Gastrocnemius medialis (tissue), 4 donors: Measurements from ENCODE around the gene PDLIM4. TPM values are rescaled to one million over a fixed set of nuclear protein-coding genes. Genes with fewer than 3 reads are reported as not detected.

Experiments
- ATAC-seq, 2 donors: fragments of 150-250 bp; one replicate each; pipeline ENCODE4 v1.9.1; 2016
- DNase-seq, 2 donors: peaks; one replicate each; pipeline ENCODE4 v3.0.0-alpha.2; 2019
- H3K27ac ChIP-seq, 4 donors: fragments of 200-600 bp; sonication (generic); 1 replicate in 1 of 4; 2 replicates in 3 of 4; pipeline ENCODE4 v1.5.1; 2016 to 2018; ENCODE audit warnings: mild to moderate bottlenecking in 2 of 4, moderate library complexity in 1 of 4
- H3K27me3 ChIP-seq, 3 donors: fragments of 200-600 bp; sonication (generic) in 2 of 3; 1 replicate in 1 of 3; 2 replicates in 2 of 3; pipeline versions ENCODE4 v1.5.1 to v1.6.0; 2016 to 2019; ENCODE audit warnings: mild to moderate bottlenecking in 1 of 3, moderate library complexity in 1 of 3
- H3K36me3 ChIP-seq, 2 donors: fragments of 200-600 bp; sonication (generic) in 1 of 2; one replicate each; pipeline ENCODE4 v1.5.1; 2017 to 2018
- H3K4me1 ChIP-seq, 2 donors: fragments of 200-600 bp; sonication (generic) in 1 of 2; one replicate each; pipeline ENCODE4 v1.5.1; 2016 to 2017; ENCODE audit warnings: mild to moderate bottlenecking in 2 of 2
- H3K4me3 ChIP-seq, 4 donors: fragments of 200-600 bp; sonication (generic) in 3 of 4; 1 replicate in 1 of 4; 2 replicates in 3 of 4; pipeline ENCODE4 v1.5.1; 2016 to 2019; ENCODE audit warnings: mild to moderate bottlenecking in 2 of 4
- H3K9me3 ChIP-seq, 3 donors: fragments of 200-600 bp; sonication (generic) in 2 of 3; 1 replicate in 1 of 3; 2 replicates in 2 of 3; pipeline ENCODE4 v1.5.1; 2016 to 2019
- CTCF ChIP-seq, 5 experiments: fragments of 450-650 bp in 3 of 5; fragments of 200-600 bp in 2 of 5; sonication (generic) in 2 of 5; IDR thresholded peaks in 4 of 5; conservative IDR thresholded peaks in 1 of 5; 1 replicate in 4 of 5; 2 replicates in 1 of 5; pipeline ENCODE4 v1.5.1; 2016 to 2019; ENCODE audit warnings: antibody characterized with exemption in 5 of 5, mild to moderate bottlenecking in 3 of 5, moderate library complexity in 3 of 5
- POLR2A ChIP-seq, 2 donors: fragments of 450-650 bp; IDR thresholded peaks; one replicate each; pipeline ENCODE4 v1.6.1; 2017; ENCODE audit warnings: antibody characterized with exemption in 2 of 2, mild to moderate bottlenecking in 2 of 2, moderate library complexity in 2 of 2
- in situ Hi-C, 4 donors: fragments of 200-750 bp; cut with MboI; loops; one replicate each; pipeline versions ENCODE4 v1.15.0 to v1.8.0; 2017; ENCODE audit warnings: low sequenced_read_pairs in 4 of 4
- intact Hi-C: fragments of 100-400 bp; cut with DNase I; formaldehyde crosslinking; loops from one replicate; pipeline ENCODE4 v1.15.1; 2023; ENCODE audit warnings: low total_unique reads
- total RNA-seq, 4 donors: library from RNA; depleted of rRNA; stranded (reverse); fragments of >200 nt; gene quantifications; one replicate each; pipeline versions ENCODE4 v1.1.0 to v1.2.3, GENCODE V29; 2016

PDLIM4 gene
- total RNA-seq, 4 donors from 2014 or later = 0.66 to 8.0 (median 5.3) TPM

- H3K9me3 ChIP-seq = no peaks in the 10 kb centered on the region
- intact Hi-C loops = no loop called here
- ATAC-seq (no peak), DNase-seq (no peak)
- H3K36me3 ChIP-seq = peaks cover 0 to 7% of the 10 kb centered on the region in 2 donors
- no peaks in the 10 kb centered on the region for H3K27me3 ChIP-seq
- no peak overlapping the region for H3K4me3 ChIP-seq
- in situ Hi-C loops = no loop called here
- no peak overlapping the region for H3K27ac ChIP-seq
- H3K4me1 ChIP-seq = peaks cover 27 to 41% of the 10 kb centered on the region in 2 donors
- no peak for TF ChIP-seq POLR2A (IDR thresholded peaks at IDR 0.05)
- TF ChIP-seq CTCF (IDR thresholded peaks at IDR 0.05 in 4 of 5, conservative IDR thresholded peaks at IDR 0.05 in 1 of 5) = no peak
These were observed 39.2 kb upstream of the PDLIM4 start for GRCh38 chr5:132218321-132218720.

GRCh38 chr5:132219289-132219970 lies 38.1 kb upstream of the PDLIM4 start:
- ATAC-seq = peak in 1 of 2 donors; percentile 28
- Histone ChIP-seq H3K36me3 (no peaks in the 10 kb centered on the region), H3K27me3 (no peaks in the 10 kb centered on the region), H3K9me3 (no peaks in the 10 kb centered on the region), H3K4me1 (peaks cover 34 to 49% of the 10 kb centered on the region in 2 donors), H3K27ac (no peak overlapping the region), H3K4me3 (no peak overlapping the region)
- no peak for DNase-seq
- in situ Hi-C loops (no loop called here), intact Hi-C loops (no loop called here)
- TF ChIP-seq CTCF (IDR thresholded peaks at IDR 0.05 in 4 of 5, conservative IDR thresholded peaks at IDR 0.05 in 1 of 5) (no peak), POLR2A (IDR thresholded peaks at IDR 0.05) (no peak)

- Histone ChIP-seq H3K4me1 (peaks cover 33 to 49% of the 10 kb centered on the region in 2 donors), H3K27me3 (no peaks in the 10 kb centered on the region), H3K27ac (no peak overlapping the region), H3K9me3 (no peaks in the 10 kb centered on the region), H3K4me3 (no peak overlapping the region), H3K36me3 (no peaks in the 10 kb centered on the region)
- TF ChIP-seq CTCF (IDR thresholded peaks at IDR 0.05 in 4 of 5, conservative IDR thresholded peaks at IDR 0.05 in 1 of 5) = no peak
- TF ChIP-seq POLR2A (IDR thresholded peaks at IDR 0.05) = no peak
- ATAC-seq (no peak), DNase-seq (no peak)
- intact Hi-C loops (no loop called here), in situ Hi-C loops (no loop called here)
These were observed 37.5 kb upstream of the PDLIM4 start for GRCh38 chr5:132219981-132220380.

GRCh38 chr5:132220491-132220890 lies 37.0 kb upstream of the PDLIM4 start:
- Histone ChIP-seq H3K9me3 (no peaks in the 10 kb centered on the region), H3K27me3 (no peaks in the 10 kb centered on the region), H3K36me3 (no peaks in the 10 kb centered on the region), H3K27ac (no peak overlapping the region), H3K4me3 (no peak overlapping the region), H3K4me1 (peaks cover 33 to 49% of the 10 kb centered on the region in 2 donors)
- in situ Hi-C loops (no loop called here), intact Hi-C loops (no loop called here)
- TF ChIP-seq POLR2A (IDR thresholded peaks at IDR 0.05) = no peak
- no peak for TF ChIP-seq CTCF (IDR thresholded peaks at IDR 0.05 in 4 of 5, conservative IDR thresholded peaks at IDR 0.05 in 1 of 5)
- no peak for ATAC-seq
- no peak for DNase-seq
